Nephron (organoid): Measurements from ENCODE around the gene CD209.
"Not testable (repeated sequence)": the region's sequence is repeated elsewhere in the genome, so short reads cannot be mapped to it uniquely, and the experiment has no call there.

Experiments
- H3K27ac Mint-ChIP-seq, 3 experiments: 2 replicates each; pipeline ENCODE4 v1.8.0; 2020; ENCODE audit warnings: mixed read lengths in 3 of 3, mild to moderate bottlenecking in 2 of 3, moderate library complexity in 1 of 3
- H3K27me3 Mint-ChIP-seq: 2 replicates; pipeline ENCODE4 v1.8.0; 2021; ENCODE audit warnings: low read depth, mild to moderate bottlenecking, moderate library complexity, mixed read lengths
- H3K36me3 Mint-ChIP-seq: 2 replicates; pipeline ENCODE4 v1.8.0; 2020; ENCODE audit warnings: low read depth, mixed read lengths
- H3K4me1 Mint-ChIP-seq: 2 replicates; pipeline ENCODE4 v1.8.0; 2020; ENCODE audit warnings: mixed read lengths
- H3K4me3 Mint-ChIP-seq, 3 experiments: 2 replicates each; pipeline ENCODE4 v1.8.0; 2020; ENCODE audit warnings: mild to moderate bottlenecking in 3 of 3, mixed read lengths in 3 of 3, moderate library complexity in 2 of 3
- H3K9me3 Mint-ChIP-seq: 2 replicates; pipeline ENCODE4 v1.8.0; 2020; ENCODE audit warnings: mixed read lengths
- TF ChIP-seq, protein P1 (sequence below), 3 experiments: fragments of 200-600 bp; sonication (generic); IDR thresholded peaks; one replicate each; pipeline ENCODE4 v1.5.0; 2021; ENCODE audit warnings: antibody characterized with exemption in 3 of 3; ENCODE audit not compliant: unreplicated experiment in 3 of 3

The CD209 gene, protein sequence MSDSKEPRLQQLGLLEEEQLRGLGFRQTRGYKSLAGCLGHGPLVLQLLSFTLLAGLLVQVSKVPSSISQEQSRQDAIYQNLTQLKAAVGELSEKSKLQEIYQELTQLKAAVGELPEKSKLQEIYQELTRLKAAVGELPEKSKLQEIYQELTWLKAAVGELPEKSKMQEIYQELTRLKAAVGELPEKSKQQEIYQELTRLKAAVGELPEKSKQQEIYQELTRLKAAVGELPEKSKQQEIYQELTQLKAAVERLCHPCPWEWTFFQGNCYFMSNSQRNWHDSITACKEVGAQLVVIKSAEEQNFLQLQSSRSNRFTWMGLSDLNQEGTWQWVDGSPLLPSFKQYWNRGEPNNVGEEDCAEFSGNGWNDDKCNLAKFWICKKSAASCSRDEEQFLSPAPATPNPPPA

DNA sequence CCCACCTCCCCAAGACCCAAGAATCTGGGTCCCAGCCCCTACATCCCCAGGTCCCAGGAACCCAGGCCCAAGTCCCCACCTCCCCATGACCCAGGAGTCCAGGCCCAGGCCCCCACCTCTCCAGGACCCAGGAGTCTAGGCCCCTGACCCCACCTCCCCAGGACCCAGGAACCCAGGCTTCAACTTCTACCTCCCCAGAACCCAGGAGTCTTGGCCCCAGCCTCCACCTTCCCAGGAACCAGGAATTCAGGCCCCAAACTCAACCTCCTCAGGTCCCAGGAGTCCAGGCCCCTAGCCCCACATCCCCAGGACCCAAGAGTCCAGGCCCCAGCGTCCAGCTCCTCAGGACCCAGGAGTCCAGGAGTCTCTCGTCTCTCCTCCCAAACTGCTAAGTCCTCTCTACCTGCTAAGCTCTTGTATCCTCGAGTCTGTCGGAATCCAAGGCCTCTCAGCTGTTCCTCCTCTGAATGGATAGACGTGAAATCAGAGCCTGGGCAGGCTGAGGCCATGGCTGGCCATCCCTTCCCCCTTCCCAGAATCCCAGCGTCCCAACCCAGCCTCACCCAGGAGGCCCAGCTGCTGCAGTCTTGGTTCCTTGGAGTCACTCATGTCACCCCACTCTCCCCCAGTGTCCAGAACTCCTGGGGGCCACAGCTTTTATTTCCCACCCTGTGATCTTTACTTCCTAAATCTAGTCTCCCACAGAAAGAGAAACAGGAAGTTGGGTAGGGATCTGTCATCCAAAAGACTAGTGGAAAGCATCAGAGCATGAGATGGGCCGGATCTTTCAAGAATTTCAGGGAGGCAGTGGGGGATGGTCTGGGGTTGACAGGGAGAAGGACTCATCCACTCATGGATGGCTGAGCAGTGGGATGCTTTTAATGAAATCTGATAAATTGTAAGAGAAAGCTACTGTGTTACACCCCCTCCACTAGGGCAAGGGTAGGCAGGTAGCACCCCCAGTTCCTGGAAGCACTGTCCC is at the start of gene CD209:
Gene CD209 (minus strand): TSS at position 632 of the 982 bp plus-strand sequence. CDS start 23 bp downstream, at position 609.
- TF ChIP-seq, protein P1, sequence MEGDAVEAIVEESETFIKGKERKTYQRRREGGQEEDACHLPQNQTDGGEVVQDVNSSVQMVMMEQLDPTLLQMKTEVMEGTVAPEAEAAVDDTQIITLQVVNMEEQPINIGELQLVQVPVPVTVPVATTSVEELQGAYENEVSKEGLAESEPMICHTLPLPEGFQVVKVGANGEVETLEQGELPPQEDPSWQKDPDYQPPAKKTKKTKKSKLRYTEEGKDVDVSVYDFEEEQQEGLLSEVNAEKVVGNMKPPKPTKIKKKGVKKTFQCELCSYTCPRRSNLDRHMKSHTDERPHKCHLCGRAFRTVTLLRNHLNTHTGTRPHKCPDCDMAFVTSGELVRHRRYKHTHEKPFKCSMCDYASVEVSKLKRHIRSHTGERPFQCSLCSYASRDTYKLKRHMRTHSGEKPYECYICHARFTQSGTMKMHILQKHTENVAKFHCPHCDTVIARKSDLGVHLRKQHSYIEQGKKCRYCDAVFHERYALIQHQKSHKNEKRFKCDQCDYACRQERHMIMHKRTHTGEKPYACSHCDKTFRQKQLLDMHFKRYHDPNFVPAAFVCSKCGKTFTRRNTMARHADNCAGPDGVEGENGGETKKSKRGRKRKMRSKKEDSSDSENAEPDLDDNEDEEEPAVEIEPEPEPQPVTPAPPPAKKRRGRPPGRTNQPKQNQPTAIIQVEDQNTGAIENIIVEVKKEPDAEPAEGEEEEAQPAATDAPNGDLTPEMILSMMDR (IDR thresholded peaks at IDR 0.05; ENCODE audit: unreplicated experiment in 3 of 3), result no peak
- Mint-ChIP-seq H3K9me3 (peaks cover 5% of the 10 kb centered on the region), H3K4me3 (no peak within 1 kb of the TSS), H3K36me3 (no peaks in the 10 kb centered on the region), H3K27me3 (peaks cover 32% of the 10 kb centered on the region), H3K4me1 (peaks cover 6% of the 10 kb centered on the region), H3K27ac (peak within 1 kb of the TSS in 1 of 3 experiments; percentile 47)

DNA sequence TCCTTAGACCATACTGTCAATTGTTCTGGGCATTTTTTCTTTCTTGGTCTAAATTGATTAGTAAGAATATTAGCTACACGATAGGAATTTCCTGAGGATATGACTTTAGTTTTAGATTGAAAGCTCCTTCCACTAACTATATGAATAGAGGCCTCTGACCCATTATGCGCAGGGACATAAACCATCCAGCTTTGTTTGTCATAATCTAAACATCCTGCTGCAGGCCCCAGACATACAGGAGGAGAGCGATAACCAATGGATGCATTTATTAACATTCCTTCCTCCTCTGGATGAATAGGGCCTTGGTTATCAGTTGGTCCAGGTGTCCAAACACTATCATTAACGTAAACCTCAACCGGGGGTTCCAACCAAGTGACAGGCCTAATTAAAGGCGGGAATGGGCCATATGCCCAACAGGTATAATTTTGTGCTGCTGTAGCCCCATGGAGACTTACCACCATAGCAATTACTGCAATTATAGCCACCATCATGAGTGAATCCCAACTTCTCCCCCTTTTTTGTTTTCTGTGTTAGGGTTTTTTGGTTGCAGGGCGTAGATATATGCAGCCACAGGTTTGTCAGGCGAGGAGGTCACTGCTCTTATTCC is 48.3 kb upstream of the CD209 start:
- Mint-ChIP-seq H3K27me3 (peaks cover 69% of the 10 kb centered on the region), H3K4me1 (peaks cover 17% of the 10 kb centered on the region), H3K36me3 (no peaks in the 10 kb centered on the region), H3K4me3 (no peak overlapping the region), H3K9me3 (no peaks in the 10 kb centered on the region), H3K27ac (no peak overlapping the region)
- TF ChIP-seq, protein P1 (IDR thresholded peaks at IDR 0.05; ENCODE audit: unreplicated experiment in 3 of 3), result no peak

DNA sequence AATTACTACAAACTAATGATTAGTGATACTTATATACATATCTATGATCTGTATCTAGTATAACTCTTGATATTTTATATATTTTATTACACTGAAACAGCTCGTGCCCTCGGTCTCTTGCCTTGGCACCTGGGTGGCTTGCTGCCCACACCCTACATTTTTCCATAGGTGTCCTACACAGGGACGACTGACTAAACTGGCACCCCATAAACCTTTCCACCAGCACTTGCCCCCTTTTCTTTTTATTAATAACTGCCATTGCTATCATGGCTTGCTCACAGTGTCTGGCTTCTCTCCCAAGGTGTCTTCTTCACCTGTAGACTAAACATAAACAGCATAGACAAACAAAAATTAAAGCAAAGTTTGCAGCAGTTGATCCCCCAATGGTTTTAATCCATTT is 46.2 kb upstream of the CD209 start:
- H3K36me3 Mint-ChIP-seq, result no peaks in the 10 kb centered on the region
- TF ChIP-seq, protein P1 (IDR thresholded peaks at IDR 0.05; ENCODE audit: unreplicated experiment in 3 of 3), result no peak

DNA sequence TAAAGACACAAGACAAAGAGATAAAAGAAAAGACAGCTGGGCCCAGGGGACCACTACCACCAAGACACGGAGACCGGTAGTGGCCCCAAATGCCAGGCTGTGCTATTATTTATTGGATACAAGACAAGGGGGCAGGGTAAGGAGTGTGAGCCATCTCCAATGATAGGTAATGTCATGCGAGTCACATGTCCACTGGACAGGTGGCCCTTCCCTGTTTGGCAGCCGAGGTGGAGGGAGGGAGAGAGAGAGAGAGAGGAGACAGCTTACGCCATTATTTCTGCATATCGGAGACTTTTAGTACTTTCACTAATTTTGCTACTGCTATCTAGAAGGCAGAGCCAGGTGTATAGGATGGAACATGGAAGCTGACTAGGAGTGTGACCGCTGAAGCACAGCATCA is 45.4 kb upstream of the CD209 start:
- Mint-ChIP-seq H3K27me3 (peaks cover 72% of the 10 kb centered on the region), H3K4me1 (peaks cover 10% of the 10 kb centered on the region), H3K27ac (peak overlapping the region; percentile 93)
- not testable (repeated sequence) for H3K36me3 Mint-ChIP-seq, H3K4me3 Mint-ChIP-seq, H3K9me3 Mint-ChIP-seq

More for the DNA sequence above, 46.2 kb upstream of the CD209 start:
- Mint-ChIP-seq H3K27ac (no peak overlapping the region), H3K27me3 (peaks cover 68% of the 10 kb centered on the region), H3K4me1 (peaks cover 10% of the 10 kb centered on the region), H3K9me3 (no peaks in the 10 kb centered on the region), H3K4me3 (no peak overlapping the region)

DNA sequence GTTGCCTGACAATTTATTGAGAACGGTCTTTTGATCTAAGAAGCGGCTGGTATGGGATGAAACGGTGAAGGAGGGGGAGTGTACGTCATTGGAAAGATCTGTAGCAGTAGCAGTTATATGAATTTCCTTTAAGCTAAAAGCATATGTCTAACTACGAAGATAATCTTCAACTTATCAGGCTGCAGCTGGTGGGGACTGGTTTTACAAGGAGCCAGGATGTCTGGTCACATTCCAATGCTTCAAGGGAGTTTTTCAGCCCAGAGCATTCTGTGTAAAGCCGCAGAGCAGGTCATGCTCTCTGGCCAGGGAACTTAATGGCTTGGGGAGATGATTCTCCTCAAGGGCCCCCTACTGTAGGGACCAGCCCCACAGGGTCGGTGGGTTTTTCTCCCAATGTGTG is 44.9 kb upstream of the CD209 start:
- H3K4me1 Mint-ChIP-seq, result peaks cover 10% of the 10 kb centered on the region

More for the DNA sequence above, 44.9 kb upstream of the CD209 start:
- peak overlapping the region; percentile 6 to 32 (median 7) for H3K4me3 Mint-ChIP-seq
- H3K36me3 Mint-ChIP-seq, result no peaks in the 10 kb centered on the region
- H3K27me3 Mint-ChIP-seq, result peaks cover 72% of the 10 kb centered on the region
- no peaks in the 10 kb centered on the region for H3K9me3 Mint-ChIP-seq
- TF ChIP-seq, protein P1 (IDR thresholded peaks at IDR 0.05; ENCODE audit: unreplicated experiment in 3 of 3), result no peak
- H3K27ac Mint-ChIP-seq, result peak overlapping the region; percentile 93
